H1 (cell line): Measurements from ENCODE around the gene KBTBD13. TPM values are rescaled to one million over a fixed set of nuclear protein-coding genes. Genes with fewer than 3 reads are reported as not detected.

ENCODE experiments used
- CTCF ChIA-PET: fragments of 300-600 bp; sonication (Branson Sonifier 250); formaldehyde crosslinking; loops from one replicate; lab custom pipeline; 2021; ENCODE audit not compliant: partially characterized antibody; lab: Charles Lee
- POLR2A ChIA-PET: fragments of 300-600 bp; sonication (Branson Sonifier 250); formaldehyde crosslinking; loops from one replicate; lab custom pipeline; 2021; ENCODE audit warnings: inconsistent platforms; ENCODE audit not compliant: partially characterized antibody; lab: Charles Lee
- DNase-seq, 2 experiments: peaks; one replicate each; pipeline versions ENCODE4 v3.0.0 to v3.0.0-alpha.2; 2010 to 2022; ENCODE audit warnings: low spot score in 2 of 2, low read depth in 1 of 2, mixed read lengths in 1 of 2
- FAIRE-seq: peaks from 2 replicates; lab custom pipeline; 2011; peaks lifted over from hg19 to GRCh38; lab: Jason Lieb, UNC
- H2AFZ ChIP-seq: 2 replicates; pipeline ENCODE4 v1.8.1; 2012; ENCODE audit warnings: low read length, inconsistent platforms
- H2AK5ac ChIP-seq: 2 replicates; pipeline ENCODE4 v1.6.1; 2013; ENCODE audit warnings: low read depth, low read length
- H2BK120ac ChIP-seq: replicated peaks from 2 replicates; pipeline ENCODE3; 2013; ENCODE audit warnings: low read depth, low read length, inconsistent platforms
- H2BK12ac ChIP-seq: 2 replicates; pipeline ENCODE4 v1.6.1; 2013; ENCODE audit warnings: low read depth, low read length
- H2BK15ac ChIP-seq: 2 replicates; pipeline ENCODE4 v1.6.1; 2013; ENCODE audit warnings: low read length
- H2BK20ac ChIP-seq: 2 replicates; pipeline ENCODE4 v1.6.1; 2013; ENCODE audit warnings: low read length
- H2BK5ac ChIP-seq: 2 replicates; pipeline ENCODE4 v1.6.1; 2013; ENCODE audit warnings: low read depth, low read length
- H3K14ac ChIP-seq: 2 replicates; pipeline ENCODE4 v1.6.1; 2013; ENCODE audit warnings: inconsistent platforms; ENCODE audit not compliant: insufficient read length
- H3K18ac ChIP-seq: 2 replicates; pipeline ENCODE4 v1.6.1; 2013; ENCODE audit warnings: low read length; ENCODE audit errors: extremely low read depth
- H3K23ac ChIP-seq: 2 replicates; pipeline ENCODE4 v1.6.1; 2013; ENCODE audit warnings: inconsistent platforms; ENCODE audit not compliant: insufficient read length
- H3K23me2 ChIP-seq: 2 replicates; pipeline ENCODE4 v1.6.1; 2013; ENCODE audit warnings: low read depth, low read length
- H3K27ac ChIP-seq: 2 replicates; pipeline ENCODE4 v1.6.1; 2011; ENCODE audit warnings: low read depth, low read length, inconsistent platforms
- H3K27me3 ChIP-seq, 4 experiments: replicated peaks in 1 of 4; 1 replicate in 1 of 4; 2 replicates in 3 of 4; pipeline versions ENCODE4 v1.6.1 to v1.8.1; 2011 to 2013; ENCODE audit warnings: low read length in 3 of 4, mild to moderate bottlenecking in 3 of 4, inconsistent platforms in 2 of 4, mixed read lengths in 2 of 4, moderate library complexity in 1 of 4; ENCODE audit not compliant: control insufficient read depth in 3 of 4, insufficient read depth in 3 of 4; ENCODE audit errors: extremely low read depth in 1 of 4
- H3K36me3 ChIP-seq, 4 experiments: 2 replicates each; pipeline versions ENCODE4 v1.6.1 to v1.8.1; 2011 to 2013; ENCODE audit warnings: mild to moderate bottlenecking in 4 of 4, low read length in 3 of 4, moderate library complexity in 2 of 4, control low read depth in 1 of 4, inconsistent platforms in 1 of 4; ENCODE audit not compliant: insufficient read depth in 4 of 4, control insufficient read depth in 2 of 4
- H3K4ac ChIP-seq: replicated peaks from 2 replicates; pipeline ENCODE3; 2013; ENCODE audit warnings: low read length, low read depth, mixed read lengths, inconsistent platforms; ENCODE audit not compliant: insufficient read length
- H3K4me1 ChIP-seq, 4 experiments: replicated peaks in 1 of 4; 1 replicate in 1 of 4; 2 replicates in 3 of 4; pipeline versions ENCODE4 v1.6.1 to v1.8.1; 2011 to 2013; ENCODE audit warnings: low read length in 3 of 4, inconsistent platforms in 2 of 4, mixed read lengths in 1 of 4; ENCODE audit not compliant: insufficient read depth in 4 of 4, control insufficient read depth in 3 of 4
- H3K4me2 ChIP-seq, 2 experiments: 2 replicates each; pipeline versions ENCODE4 v1.6.1 to v1.8.1; 2011 to 2013; ENCODE audit warnings: low read depth in 2 of 2, low read length in 2 of 2, control low read depth in 1 of 2, inconsistent platforms in 1 of 2, mild to moderate bottlenecking in 1 of 2; ENCODE audit not compliant: insufficient read depth in 1 of 2
- H3K4me3 ChIP-seq, 4 experiments: fragments of 200-600, 300-600 bp in 1 of 4; sonication (generic), shearing (Covaris generic), sonication (Bioruptor Twin) in 1 of 4; 2 replicates each; pipeline versions ENCODE4 v1.5.1 to v1.8.1; 2011 to 2016; ENCODE audit warnings: low read length in 4 of 4, low read depth in 3 of 4, control low read depth in 2 of 4, inconsistent platforms in 2 of 4, mild to moderate bottlenecking in 2 of 4, mixed read lengths in 1 of 4, moderate library complexity in 1 of 4; ENCODE audit not compliant: insufficient read depth in 2 of 4; ENCODE audit errors: extremely low read depth in 1 of 4
- H3K56ac ChIP-seq: replicated peaks from 2 replicates; pipeline ENCODE3; 2013; ENCODE audit warnings: low read depth, mild to moderate bottlenecking, mixed read lengths, low read length, inconsistent platforms; ENCODE audit not compliant: insufficient read length
- H3K79me1 ChIP-seq: 2 replicates; pipeline ENCODE4 v1.6.1; 2013; ENCODE audit warnings: low read depth, low read length, control low read depth
- H3K79me2 ChIP-seq, 2 experiments: 2 replicates each; pipeline versions ENCODE4 v1.6.1 to v1.8.1; 2012 to 2013; ENCODE audit warnings: low read length in 2 of 2, mild to moderate bottlenecking in 2 of 2, inconsistent platforms in 1 of 2; ENCODE audit not compliant: insufficient read depth in 2 of 2, control insufficient read depth in 1 of 2
- H3K9ac ChIP-seq, 4 experiments: replicated peaks in 1 of 4; 1 replicate in 1 of 4; 2 replicates in 3 of 4; pipeline versions ENCODE4 v1.6.1 to v1.8.1; 2011 to 2013; ENCODE audit warnings: low read depth in 3 of 4, low read length in 3 of 4, control low read depth in 2 of 4, mild to moderate bottlenecking in 2 of 4, moderate library complexity in 2 of 4, inconsistent platforms in 1 of 4; ENCODE audit errors: extremely low read depth in 1 of 4
- H3K9me3 ChIP-seq, 2 experiments: 2 replicates each; pipeline versions ENCODE4 v1.6.1 to v1.8.1; 2012 to 2013; ENCODE audit warnings: mild to moderate bottlenecking in 2 of 2, moderate library complexity in 2 of 2, control low read depth in 1 of 2, inconsistent platforms in 1 of 2, low read depth in 1 of 2, low read length in 1 of 2, mixed read lengths in 1 of 2; ENCODE audit not compliant: insufficient read depth in 2 of 2
- H4K20me1 ChIP-seq, 2 experiments: replicated peaks in 1 of 2; 2 replicates each; pipeline versions ENCODE3 to v1.8.1; 2011 to 2013; ENCODE audit warnings: inconsistent platforms in 2 of 2, low read length in 2 of 2, mild to moderate bottlenecking in 1 of 2; ENCODE audit not compliant: insufficient read depth in 2 of 2, control insufficient read depth in 1 of 2
- H4K5ac ChIP-seq: 2 replicates; pipeline ENCODE4 v1.6.1; 2013; ENCODE audit warnings: low read length, low read depth, mixed read lengths, inconsistent platforms; ENCODE audit not compliant: insufficient read length
- H4K8ac ChIP-seq: 2 replicates; pipeline ENCODE4 v1.8.0; 2013; ENCODE audit warnings: mild to moderate bottlenecking, moderate library complexity, low read length, inconsistent platforms; ENCODE audit not compliant: insufficient read depth; ENCODE audit errors: extremely low read depth
- H4K91ac ChIP-seq: replicated peaks from 2 replicates; pipeline ENCODE3; 2013; ENCODE audit warnings: low read length, mixed read lengths, inconsistent platforms; ENCODE audit not compliant: insufficient read length
- ASH2L ChIP-seq: fragments of 200-600, 300-600 bp; sonication (generic); IDR thresholded peaks from one replicate; pipeline ENCODE4 v1.7.1; 2017; ENCODE audit warnings: low read length
- BACH1 ChIP-seq: IDR thresholded peaks from 2 replicates; pipeline ENCODE4 v1.6.1; 2012; ENCODE audit warnings: low read length, improper control_type of control experiment
- BCL11A ChIP-seq, 2 experiments: IDR thresholded peaks; one replicate each; pipeline ENCODE4 v1.6.1; 2011; ENCODE audit warnings: low read depth in 2 of 2, low read length in 2 of 2, mild to moderate bottlenecking in 2 of 2
- CHD1 ChIP-seq: IDR thresholded peaks from 2 replicates; pipeline ENCODE4 v1.6.1; 2012; ENCODE audit warnings: low read depth, low read length, improper control_type of control experiment
- EGR1 ChIP-seq: IDR thresholded peaks from 2 replicates; pipeline ENCODE4 v1.6.1; 2011; ENCODE audit warnings: low read depth, low read length, borderline replicate concordance
- EP300 ChIP-seq, 2 experiments: IDR thresholded peaks; 1 replicate in 1 of 2; 2 replicates in 1 of 2; pipeline ENCODE4 v1.6.1; 2011 to 2012; ENCODE audit warnings: low read depth in 2 of 2, low read length in 2 of 2, mild to moderate bottlenecking in 2 of 2, borderline replicate concordance in 1 of 2, inconsistent platforms in 1 of 2, moderate library complexity in 1 of 2
- JUND ChIP-seq: IDR thresholded peaks from 2 replicates; pipeline ENCODE4 v1.6.1; 2011; ENCODE audit warnings: mild to moderate bottlenecking, improper control_type of control experiment, low read length
- KDM1A ChIP-seq: fragments of 200-600, 300-600 bp; sonication (generic); IDR thresholded peaks from 2 replicates; pipeline ENCODE4 v1.7.1; 2016; ENCODE audit warnings: mild to moderate bottlenecking, low read length, borderline replicate concordance
- NANOG ChIP-seq: IDR thresholded peaks from 2 replicates; pipeline ENCODE4 v1.6.1; 2011; ENCODE audit warnings: low read length, low read depth, mild to moderate bottlenecking, inconsistent platforms; ENCODE audit not compliant: insufficient read depth, poor library complexity, severe bottlenecking
- TCF12 ChIP-seq: IDR thresholded peaks from 2 replicates; pipeline ENCODE4 v1.6.1; 2011; ENCODE audit warnings: low read depth, mild to moderate bottlenecking, low read length
- ZNF274 ChIP-seq: IDR thresholded peaks from 2 replicates; pipeline ENCODE4 v1.7.0; 2012; ENCODE audit warnings: low read length, borderline replicate concordance; ENCODE audit errors: extremely low read depth
- WGBS, 2 experiments: shearing (Covaris generic) in 1 of 2; methylation state at CpG; one replicate each; pipeline versions ENCODE4 v1.1.6 to v1.1.7; 2013 to 2015; ENCODE audit warnings: low lambda C conversion rate in 2 of 2, mixed read lengths in 2 of 2, inconsistent platforms in 1 of 2, low coverage in 1 of 2, missing lambda C conversion rate in 1 of 2; ENCODE audit not compliant: insufficient replicate concordance in 2 of 2, insufficient coverage in 1 of 2, insufficient read length in 1 of 2; ENCODE audit errors: extremely low coverage in 1 of 2, missing lambda C conversion rate in 1 of 2; 5-methylcytosine and 5-hydroxymethylcytosine counted together
- polyA plus RNA-seq, 7 experiments: library from polyadenylated mRNA; depleted of rRNA in 3 of 7; stranded (reverse) in 5 of 7; unstranded in 2 of 7; fragments of >200 nt in 5 of 7; fragments of 200-250 nt in 2 of 7; gene quantifications; 1 replicate in 5 of 7; 2 replicates in 1 of 7; 4 replicates in 1 of 7; pipeline versions ENCODE4 v1.2.1 to v1.2.3, GENCODE V29; 2011 to 2013; ENCODE audit warnings: missing spikeins in 2 of 7, mixed read lengths in 2 of 7
- total RNA-seq: library from RNA; stranded (reverse); fragmentation: NEBNext Ultra II Directional; extraction: Animal tissue kit (Norgen Biotek cat#: 25700); gene quantifications from 2 replicates; pipeline ENCODE4 v1.2.1, GENCODE V29; 2021
- TF ChIP-seq, protein P1 (sequence below): IDR thresholded peaks from 2 replicates; pipeline ENCODE4 v1.6.1; 2012; ENCODE audit warnings: inconsistent platforms

KBTBD13 gene
- total and polyA plus RNA-seq, 2 of the 8 experiments (the other 6 are each of a cell fraction or from before 2014, with no cell fraction given) = not detected

DNA sequence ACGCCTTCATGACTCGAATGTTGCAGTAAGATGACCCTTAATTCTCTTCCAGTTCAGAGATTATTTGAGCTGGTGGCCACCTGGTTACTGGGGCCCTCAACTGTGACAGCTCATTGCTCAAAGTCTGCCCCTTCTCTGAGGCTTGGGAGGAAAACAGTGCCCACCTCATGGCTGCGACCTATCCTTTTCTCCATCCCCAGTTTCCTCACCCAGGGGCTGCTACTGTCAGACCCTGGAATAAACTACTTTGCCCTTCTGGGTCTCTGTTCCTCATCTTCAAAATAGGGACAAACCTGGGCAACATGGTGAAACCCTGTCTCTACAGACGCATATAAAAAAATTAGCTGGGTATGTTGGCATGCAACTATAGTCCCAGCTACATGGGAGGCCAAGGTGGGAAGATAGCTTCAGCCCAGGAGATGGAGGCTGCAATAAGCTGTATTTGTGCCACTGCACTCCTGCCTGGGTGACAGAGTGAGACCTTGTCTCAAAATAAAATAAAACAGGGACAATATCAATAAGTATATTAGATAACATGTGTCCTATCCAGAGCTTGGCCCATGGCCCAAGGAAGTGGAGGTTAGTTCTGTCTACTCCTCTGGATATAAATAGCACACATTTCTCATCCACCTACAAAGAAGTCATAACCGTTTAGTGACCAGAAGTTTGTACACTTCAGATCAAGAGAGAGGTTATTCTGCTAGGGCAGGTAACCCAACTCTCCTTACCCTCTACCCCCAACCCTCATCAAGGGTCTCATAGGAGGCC is 6.6 kb upstream of the KBTBD13 start:
- no peak overlapping the region for H3K9ac ChIP-seq
- H3K36me3 ChIP-seq = no peaks in the 10 kb centered on the region
- no peak overlapping the region for H4K5ac ChIP-seq
- no peak overlapping the region for H3K27ac ChIP-seq
- H3K14ac ChIP-seq = no peak overlapping the region
- no peak overlapping the region for H3K4me2 ChIP-seq
- peaks cover 0 to 6% (median 1%) of the 10 kb centered on the region in 4 experiments; a peak in 3 of 7 replicates for H3K27me3 ChIP-seq
- H4K91ac ChIP-seq = no peak overlapping the region
- H3K4me3 ChIP-seq = no peak overlapping the region
- ChIA-PET POLR2A (interaction anchor here (1.4 to 8.0 kb wide), 2 partner anchors 12 to 14 kb away, joined by 3 to 93 read pairs; partner anchors contain the start of gene KBTBD13), CTCF (interaction anchor here (0.6 to 33.2 kb wide), 5 partner anchors 4 to 429 kb away, joined by 5 to 1213 read pairs (median 23); partner anchors contain the start of genes KBTBD13, RASL12 and SLC51B)
- H3K9me3 ChIP-seq = peaks cover 3% of the 10 kb centered on the region in 2 experiments; a peak in 2 of 4 replicates
- DNase-seq = no peak
- no peak overlapping the region for H2AFZ ChIP-seq
- FAIRE-seq = no peak
- H3K79me1 ChIP-seq = peaks cover 3% of the 10 kb centered on the region; the same call in 1 of the 2 replicates
- H3K4me1 ChIP-seq = peaks cover 5 to 19% (median 7%) of the 10 kb centered on the region in 4 experiments
- H3K18ac ChIP-seq = no peak overlapping the region
- H2BK20ac ChIP-seq = no peak overlapping the region
- H3K56ac ChIP-seq = no peak overlapping the region
- H2BK12ac ChIP-seq = no peak overlapping the region
- no peak overlapping the region for H2BK5ac ChIP-seq
- H3K4ac ChIP-seq = no peak overlapping the region
- peaks cover 6% of the 10 kb centered on the region; the same call in 1 of the 2 replicates for H3K23me2 ChIP-seq
- no peak overlapping the region for H2BK15ac ChIP-seq
- no peaks in the 10 kb centered on the region; a peak in 1 of 4 replicates for H3K79me2 ChIP-seq
- no peaks in the 10 kb centered on the region for H4K20me1 ChIP-seq
- H3K23ac ChIP-seq = no peak overlapping the region
- H2BK120ac ChIP-seq = no peak overlapping the region
- no peak overlapping the region for H2AK5ac ChIP-seq
- no peak overlapping the region for H4K8ac ChIP-seq
- 89% methylated on average over 5 of the region's 5 CpGs; no CpG with 5 or more reads in 1 of the 2 experiments for WGBS, 2 experiments
- TF ChIP-seq TCF12 = no peak
- no peak for TF ChIP-seq ASH2L
- TF ChIP-seq BCL11A (IDR thresholded peaks at IDR 0.05; ENCODE audit: low read depth in 2 of 2, low read length in 2 of 2) = no peak
- TF ChIP-seq JUND = no peak
- TF ChIP-seq, protein P1, sequence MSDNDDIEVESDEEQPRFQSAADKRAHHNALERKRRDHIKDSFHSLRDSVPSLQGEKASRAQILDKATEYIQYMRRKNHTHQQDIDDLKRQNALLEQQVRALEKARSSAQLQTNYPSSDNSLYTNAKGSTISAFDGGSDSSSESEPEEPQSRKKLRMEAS = no peak
- TF ChIP-seq EGR1 = no peak
- no peak for TF ChIP-seq KDM1A
- TF ChIP-seq ZNF274 = no peak
- TF ChIP-seq EP300 (IDR thresholded peaks at IDR 0.05; ENCODE audit: borderline replicate concordance in 1 of 2, low read depth in 2 of 2, low read length in 2 of 2) = no peak
- no peak for TF ChIP-seq BACH1
- TF ChIP-seq NANOG = no peak
- no peak for TF ChIP-seq CHD1
